Stimulated activated CD8-positive, alpha-beta memory T cell treated with anti-CD3 and anti-CD28 coated beads, Interleukin-4, amount 100 ng/mL, for 24 hours (primary cell): Measurements from ENCODE around the gene MARK3.
A peak's percentile ranks its signal among the peaks of the same experiment; 100 is the strongest.

Experiments
- DNase-seq: peaks from one replicate; pipeline ENCODE4 v3.0.0-alpha.2; 2020; ENCODE audit warnings: low read depth

The MARK3 gene

DNA sequence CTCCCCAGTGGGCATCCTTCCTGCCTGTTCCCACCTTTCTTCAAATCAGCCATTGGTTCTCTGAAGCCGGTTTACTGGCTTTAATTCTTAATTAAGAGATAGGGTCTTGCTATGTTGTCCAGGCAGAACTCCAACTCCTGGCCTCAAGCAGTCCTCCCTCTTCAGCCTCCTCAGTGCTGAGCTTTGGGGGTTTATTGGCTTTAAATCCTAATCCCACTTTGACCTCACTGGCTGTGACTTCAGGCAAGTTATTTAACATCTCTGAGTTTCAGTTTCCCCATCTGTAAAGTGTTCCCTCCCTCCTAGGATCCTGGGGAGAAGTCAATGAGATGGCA lies 141.7 kb downstream of the MARK3 start:
- no peak for DNase-seq

DNA sequence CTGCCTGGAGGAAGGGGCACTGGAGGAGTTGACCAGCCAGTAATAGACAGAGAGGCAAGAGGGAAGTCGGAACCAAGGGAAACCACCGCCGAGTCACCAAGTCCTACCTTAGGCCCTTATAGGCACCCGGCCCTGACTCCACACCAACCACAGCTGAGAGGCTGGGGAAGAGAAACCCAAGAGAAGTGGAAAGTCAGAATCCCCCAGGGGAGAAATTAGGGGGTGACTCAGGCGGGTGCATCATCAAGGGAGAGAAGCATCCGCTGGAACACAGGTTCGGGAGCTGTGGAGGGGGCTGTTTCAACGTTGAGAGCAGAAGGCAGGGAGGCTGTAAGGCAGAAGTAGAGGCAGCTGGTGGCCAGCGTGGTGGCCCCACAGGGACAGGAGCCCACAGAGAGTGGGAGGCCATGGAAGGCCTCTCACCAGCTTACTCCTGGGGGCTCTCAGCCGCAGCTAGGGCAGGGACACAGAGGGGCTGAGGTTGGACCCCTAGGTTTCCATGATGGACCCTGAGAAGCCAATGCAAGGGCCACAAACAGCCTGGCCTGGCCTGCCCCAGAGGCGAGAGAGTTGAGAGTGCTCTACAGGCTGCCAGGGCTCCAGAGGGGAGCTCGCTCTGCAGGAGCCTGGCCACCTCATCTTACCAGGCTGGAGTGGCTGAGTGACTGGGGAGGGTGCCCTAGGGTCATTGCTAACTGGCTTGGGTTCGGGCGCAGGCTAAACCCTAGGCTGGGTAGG lies 142.4 kb downstream of the MARK3 start:
- no peak for DNase-seq

DNA sequence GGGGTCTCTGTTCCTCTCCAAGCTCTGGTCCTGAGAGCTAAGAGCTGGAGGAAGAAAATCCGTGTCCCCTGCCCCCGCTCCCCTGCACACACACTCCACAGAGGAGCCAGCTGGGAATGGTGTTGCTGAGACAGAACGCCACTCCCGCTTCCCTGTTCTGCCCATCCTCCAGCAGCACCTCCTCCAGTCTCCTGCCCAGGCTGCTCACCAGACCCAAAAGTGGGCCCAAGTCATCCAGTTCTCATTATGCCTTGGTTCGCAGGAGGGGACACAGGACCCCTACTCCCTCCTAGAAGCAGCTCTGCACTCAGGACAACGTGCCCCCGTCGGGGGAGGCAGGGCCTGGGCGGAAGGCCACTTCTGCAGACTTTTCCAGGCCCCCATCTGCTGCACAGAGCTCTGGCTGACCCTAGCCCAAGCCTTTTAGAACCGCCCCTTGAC lies 143.0 kb downstream of the MARK3 start:
- no peak for DNase-seq

DNA sequence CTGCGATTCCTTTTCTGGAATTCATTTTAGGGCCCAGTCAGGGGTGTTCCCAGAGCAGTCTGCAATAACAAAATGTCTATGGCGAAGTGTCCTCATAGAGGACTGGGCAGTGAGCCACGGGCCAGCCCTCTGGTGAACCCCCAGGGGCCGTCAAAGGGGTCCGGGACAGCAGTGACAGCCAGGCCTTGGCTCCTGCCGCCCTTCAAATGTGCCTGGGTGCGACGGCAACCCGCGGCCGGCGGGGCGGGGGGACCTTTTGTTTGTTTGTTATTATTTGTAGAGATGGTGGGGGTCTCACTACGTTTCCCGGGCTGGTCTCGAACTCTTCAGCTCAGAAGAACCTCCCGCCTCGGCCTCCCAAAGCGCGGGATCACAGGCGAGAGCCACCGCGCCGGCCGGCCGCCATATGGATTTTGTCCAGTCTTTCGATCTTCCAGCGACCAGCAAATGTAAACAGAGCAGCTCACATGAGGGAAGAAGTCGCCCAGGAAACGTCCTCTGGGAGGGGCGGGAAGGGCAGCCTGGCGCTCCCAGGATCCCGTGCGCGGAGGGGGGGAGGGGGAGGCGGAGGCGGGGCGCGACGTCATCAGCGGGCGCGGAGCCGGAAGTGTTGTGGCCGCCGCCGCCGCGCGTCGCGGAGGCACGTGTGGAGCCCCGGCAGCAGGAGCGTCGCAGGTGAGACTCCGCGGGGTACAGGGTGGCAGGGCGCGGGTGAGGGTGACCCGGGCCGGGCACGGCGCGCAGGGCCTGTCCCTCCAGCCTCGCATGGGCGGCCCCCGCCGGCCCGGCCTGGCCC lies 143.6 kb downstream of the MARK3 start, which contains the start of gene TRMT61A:
TSS of gene TRMT61A (plus strand) at position 610 of the 796 bp plus-strand sequence. CDS start 783 bp downstream, outside the sequence.
- DNase-seq: peak; percentile 66

DNA sequence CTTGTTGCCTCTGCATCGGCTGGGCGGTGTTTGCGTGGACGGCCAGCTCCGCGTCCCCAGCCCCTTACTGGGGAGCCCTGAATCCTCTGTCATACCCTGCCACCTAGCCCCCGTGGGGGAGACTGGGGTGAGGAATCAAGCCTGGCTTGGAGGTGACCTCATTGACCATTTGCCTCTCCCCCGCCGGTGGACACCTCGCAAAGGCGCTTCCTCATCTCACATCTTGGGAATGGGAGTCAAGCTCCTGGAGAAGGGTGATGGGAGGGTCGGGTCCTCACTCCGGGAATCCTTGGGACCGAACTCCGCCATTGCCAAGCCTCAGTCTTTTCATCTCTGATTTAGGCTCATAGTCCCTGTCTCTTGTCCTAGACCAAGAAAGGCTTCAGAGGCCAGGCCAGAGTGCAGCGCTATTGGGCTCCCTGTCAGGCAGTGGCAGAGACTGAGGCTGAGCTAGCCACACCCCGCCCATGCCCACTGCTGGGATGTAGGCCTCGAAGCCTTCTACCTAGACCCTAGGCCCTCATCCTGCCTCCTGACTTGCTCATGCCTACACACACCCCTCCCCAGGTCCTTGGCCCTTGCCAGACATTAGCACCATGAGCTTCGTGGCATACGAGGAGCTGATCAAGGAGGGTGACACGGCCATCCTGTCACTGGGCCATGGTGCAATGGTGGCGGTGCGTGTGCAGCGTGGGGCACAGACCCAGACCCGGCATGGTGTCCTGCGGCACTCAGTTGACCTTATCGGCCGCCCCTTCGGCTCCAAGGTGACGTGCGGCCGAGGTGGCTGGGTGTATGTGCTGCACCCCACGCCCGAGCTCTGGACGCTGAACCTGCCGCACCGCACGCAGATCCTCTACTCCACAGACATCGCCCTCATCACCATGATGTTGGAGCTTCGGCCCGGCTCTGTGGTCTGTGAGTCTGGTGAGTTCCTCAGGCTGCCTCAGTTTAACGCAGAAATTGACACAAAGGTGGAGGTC lies 144.5 kb downstream of the MARK3 start:
- no peak for DNase-seq

DNA sequence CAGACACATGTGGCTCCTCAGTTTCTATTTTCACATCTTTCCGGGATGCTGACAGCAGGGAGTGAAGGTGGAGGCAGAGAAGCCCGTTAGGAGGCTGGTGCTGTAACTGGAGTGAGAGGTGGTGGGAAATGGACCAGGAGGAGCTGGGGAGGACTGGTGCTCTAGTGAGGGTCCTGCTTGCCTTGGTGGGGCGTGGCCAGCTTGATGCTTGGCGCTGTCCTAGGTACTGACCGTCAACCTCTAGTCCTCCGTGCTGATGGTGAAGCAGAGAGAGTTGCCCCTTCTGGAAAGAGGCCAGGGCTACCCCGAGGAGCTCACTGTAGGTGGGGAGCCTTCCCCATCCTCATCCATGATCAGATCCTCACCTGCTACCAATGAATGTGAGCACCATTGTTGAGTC lies 145.2 kb downstream of the MARK3 start:
- DNase-seq: no peak

DNA sequence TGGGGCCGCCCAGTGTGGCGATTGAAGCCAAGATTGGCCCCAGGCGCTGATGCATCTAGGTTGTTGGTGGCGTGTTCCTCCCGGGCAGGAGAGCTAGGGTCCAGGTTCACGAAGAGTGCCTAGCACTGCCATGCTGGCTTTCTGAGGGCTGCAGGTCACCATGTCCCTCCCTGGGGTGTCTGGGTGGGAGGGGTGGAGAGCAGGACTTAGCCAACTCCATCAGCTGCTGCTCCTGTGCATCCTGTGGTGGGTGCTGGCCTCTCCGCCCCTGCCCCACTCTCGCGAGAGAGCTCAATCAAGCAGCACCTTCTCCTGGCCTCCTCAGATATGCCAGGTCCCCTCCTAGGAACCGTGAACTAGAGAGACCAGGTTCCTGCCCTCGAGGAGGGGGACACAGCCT lies 145.6 kb downstream of the MARK3 start:
- DNase-seq: no peak

DNA sequence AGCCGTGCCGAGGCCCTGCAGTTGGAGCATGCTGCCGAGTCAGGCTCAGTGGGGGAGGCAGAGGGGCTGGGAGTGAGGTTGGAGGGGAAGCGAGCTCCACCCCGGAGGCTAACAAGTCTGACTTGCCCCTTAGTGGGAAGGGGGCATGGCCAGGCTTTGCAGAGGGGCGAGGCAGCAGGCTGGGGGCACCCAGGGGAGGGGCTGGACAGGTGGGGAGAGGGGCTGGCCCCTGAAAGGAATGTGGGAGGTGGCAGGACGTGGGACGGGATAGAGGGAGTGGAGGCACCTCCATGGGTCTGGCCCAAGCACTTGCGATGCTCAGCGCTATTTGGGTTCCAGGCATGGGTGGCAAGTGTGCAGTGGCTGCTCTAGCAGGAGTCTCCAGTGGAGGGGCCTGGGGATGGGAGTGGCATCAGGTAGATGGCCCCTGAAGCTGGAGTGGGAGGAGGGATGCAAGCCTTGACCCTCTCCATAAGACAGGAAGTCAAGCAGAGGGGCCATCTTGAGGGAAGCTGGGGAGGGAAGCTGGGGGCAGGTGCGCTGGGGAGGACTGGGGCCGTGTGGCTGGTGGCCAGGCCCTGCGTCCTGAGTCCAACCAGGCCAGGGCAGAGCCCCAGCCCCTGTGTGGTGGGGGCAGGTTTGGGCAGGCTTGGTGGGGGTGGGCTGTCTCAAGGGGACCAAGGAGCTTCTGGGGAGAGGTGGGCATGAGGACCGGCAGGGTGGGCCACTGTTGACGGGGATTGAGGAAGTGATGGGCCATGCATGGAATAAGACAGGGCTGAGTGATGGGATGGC lies 146.4 kb downstream of the MARK3 start:
- no peak for DNase-seq

DNA sequence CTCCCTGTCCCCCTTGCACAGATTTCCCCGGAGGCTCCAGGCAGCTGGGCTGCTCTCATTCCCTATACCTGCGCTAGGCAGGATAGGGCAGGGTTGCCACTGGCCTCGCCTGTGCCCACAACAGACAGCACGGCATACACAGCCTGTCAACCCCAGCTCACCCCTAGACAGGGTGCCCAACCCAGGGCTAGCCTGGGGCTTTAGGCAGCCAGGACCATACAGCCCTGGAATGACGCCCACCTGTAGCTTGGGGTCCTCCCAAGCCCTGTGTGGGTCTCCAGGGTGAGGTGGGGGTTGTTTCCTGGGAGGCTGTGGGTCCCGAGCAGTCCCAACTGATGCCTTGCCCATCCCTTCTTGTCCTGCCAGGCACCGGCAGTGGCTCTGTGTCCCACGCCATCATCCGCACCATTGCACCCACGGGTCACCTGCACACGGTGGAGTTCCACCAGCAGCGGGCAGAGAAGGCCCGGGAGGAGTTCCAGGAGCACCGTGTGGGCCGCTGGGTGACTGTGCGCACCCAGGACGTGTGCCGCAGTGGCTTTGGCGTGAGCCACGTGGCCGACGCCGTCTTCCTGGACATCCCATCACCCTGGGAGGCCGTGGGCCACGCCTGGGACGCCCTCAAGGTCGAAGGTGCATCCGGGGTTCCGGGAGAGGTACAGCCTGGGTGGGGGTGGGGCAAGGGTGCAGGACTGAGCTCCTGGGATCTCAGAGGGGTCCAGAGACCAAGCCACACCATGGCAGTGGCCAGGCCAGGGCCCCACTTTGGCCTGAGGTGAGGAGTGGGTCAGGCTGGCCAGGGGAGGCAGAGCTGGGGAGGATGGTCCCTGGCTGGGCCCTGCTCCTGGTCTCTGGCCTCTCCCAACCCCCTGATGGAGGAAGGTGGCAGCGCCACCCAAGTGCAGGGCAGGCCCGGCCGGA lies 147.3 kb downstream of the MARK3 start:
- DNase-seq: no peak

DNA sequence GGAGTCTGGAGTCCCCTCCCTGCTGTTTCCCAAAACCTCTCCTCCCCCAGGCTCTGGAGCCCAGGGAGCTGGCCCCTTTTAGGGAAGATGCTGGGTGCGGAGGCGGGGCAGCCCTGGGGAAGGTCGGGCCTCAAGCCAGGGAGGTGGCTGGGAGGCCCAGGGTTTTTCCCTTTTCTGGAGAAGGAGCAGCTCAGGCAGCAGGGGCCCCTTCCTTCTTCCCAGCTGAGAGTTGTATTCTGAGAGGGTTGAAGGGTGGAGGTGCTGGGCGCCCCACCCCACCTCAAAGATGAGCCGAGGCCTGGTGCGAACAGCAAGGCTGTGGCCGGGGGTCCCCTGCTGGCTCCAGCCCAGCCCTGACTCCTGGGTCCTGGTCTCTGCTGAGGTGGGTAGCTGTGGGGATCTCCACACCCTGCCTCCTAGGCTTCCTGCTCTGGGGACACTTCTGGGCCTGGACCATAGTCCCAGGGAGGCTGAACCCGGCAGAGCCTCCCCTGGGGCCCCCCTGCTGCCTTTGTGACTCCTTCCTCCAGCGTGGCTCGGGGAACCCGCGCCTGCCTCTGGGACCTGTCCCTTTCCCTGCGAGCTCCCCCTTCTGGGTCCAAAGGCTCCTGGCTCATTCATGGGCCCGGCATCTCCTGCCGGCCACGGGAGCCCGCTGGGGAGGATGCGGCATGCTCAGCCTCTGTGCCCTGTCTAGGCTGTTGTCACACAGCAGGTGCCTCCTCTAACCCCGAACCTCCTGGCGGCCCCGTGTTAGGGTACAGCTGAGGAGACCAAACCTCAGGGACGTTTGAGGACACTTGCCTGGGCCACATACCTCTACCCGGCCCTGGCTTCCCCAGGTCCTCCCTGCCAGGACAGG lies 148.2 kb downstream of the MARK3 start:
- DNase-seq: no peak

DNA sequence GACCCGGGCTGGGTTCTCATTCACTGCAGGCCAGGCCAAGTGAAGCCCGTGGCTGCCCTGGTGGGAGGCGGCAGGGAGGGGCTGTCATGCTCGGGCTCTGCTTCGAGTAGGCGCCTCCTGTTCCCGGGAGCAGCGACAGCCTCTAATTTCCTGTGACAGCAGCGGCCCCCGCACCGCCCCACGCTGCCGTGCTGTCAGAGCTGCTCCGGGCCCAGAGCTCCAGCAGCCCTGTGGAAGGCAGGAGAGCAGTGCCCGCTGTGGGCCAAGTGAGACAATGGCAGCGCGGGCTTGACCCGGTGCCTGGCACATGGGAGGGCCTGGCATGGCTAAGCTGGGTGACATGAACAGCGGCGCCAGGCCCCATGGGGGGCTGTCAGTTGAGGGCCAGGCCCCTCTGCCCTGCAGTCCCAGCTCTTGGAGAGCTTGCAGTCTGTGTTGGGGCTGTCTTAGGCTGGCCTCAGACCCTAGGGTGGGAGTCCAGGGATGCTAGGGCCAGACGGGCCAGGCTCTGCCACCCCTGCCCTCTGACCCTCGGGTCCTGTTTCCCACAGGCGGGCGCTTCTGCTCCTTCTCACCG lies 148.9 kb downstream of the MARK3 start:
- DNase-seq: no peak

DNA sequence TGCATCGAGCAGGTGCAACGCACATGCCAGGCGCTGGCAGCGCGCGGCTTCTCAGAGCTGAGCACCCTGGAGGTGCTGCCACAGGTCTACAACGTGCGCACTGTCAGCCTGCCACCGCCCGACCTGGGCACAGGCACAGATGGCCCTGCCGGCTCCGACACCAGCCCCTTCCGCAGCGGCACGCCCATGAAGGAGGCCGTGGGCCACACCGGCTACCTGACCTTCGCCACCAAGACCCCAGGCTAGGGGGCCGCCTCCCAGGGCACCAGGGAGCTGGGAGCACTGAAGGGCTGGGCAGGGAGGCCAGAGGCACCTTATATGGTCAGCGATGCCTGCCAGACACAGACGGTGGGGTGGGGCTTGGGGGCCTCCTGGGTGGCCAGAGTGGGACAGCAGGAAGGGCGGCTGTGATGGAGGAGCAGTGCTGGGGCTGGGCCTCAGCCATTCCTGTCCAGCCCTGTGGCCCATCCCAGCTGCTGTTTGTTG lies 149.4 kb downstream of the MARK3 start:
- no peak for DNase-seq

DNA sequence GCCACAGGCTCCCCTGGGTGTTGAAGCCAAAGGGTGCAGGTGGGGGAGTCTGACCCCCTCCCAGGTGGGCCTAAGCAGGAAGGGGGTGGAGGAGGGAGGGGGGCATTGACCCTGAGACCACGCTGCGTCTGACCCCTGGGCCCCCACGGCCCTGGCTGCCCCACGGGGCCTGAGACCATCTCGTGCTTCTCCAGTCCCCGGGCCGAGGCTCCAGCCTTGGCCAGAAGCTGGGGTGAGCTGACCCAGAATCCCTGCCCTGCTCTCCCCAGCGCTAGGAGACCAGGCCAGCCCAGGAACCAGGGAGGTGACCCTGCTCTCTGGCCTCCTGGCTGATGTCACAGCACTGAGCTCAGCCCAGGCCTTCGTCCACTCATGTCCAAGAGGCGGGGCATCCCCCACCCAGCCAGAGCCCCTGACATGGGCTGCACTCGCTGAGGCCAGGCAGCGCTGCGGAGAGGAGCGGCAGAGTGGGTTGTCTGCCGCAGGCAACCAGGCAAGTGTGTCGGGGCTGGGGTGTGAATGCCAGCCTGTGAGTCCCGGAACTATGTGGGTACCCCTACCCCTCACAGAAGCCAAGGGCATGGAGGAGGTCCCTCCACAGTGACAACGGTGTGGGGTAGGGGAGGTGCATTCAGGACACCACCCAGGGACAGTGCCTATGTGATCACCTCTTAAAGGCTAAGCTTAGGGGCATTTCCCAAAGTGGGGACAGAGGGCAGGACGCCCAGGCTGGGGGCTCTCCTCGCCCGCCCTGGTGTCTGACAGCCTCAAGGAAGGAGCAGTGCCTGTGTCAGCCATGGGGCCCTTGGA lies 150.1 kb downstream of the MARK3 start:
- DNase-seq: no peak

DNA sequence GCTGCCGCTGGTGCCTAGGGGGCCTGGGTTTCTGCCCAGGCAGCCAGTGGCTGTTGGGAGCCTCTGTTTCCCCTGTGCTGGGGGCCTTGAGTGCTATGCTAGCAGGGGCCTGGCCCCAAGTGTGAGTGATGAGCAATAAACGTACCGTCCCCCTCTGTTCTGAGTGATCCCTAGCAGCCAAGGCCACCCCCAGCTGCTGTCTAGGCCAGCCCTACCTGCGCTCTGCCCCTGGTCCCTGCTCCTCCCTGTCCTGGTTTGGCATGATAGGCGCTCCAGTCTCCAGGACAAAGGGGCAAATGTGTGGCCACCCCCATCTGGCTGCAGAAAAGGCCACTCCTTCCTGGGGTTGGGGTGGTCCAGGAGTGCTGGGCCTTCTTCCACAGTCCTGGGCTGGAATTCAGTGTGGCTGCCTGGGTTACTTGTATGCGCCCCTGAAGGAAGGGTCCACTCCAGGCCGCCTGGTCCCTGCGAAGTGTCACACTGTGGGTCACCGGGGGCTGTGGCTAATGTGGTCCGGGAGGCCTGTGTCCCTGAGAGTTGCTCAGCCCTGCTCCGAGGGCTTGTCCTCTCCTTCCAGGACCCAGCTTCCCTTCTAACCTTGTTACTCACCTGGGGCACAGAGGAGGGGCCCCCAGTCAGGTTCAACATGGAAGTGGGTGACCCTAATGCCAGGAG lies 150.8 kb downstream of the MARK3 start:
- no peak for DNase-seq

DNA sequence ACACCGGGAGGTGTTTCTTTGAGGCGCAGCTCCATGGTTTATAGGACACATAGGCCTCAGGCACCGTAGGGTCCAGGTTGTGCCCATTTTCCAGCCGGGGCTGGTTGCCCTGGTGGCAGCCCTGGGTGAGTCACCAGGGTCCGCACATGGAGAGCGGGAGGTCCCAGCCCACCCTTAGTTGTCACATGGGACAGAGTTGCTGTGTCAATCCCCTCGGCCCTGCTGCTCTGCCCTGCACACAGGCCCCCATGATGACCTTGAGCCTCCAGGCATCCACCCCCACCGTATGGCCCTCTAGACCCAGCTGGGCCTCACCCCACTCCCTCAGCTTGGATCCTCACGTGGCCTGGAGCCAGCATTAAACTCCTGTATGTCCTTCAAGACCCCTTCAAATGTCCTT lies 151.5 kb downstream of the MARK3 start:
- DNase-seq: no peak

DNA sequence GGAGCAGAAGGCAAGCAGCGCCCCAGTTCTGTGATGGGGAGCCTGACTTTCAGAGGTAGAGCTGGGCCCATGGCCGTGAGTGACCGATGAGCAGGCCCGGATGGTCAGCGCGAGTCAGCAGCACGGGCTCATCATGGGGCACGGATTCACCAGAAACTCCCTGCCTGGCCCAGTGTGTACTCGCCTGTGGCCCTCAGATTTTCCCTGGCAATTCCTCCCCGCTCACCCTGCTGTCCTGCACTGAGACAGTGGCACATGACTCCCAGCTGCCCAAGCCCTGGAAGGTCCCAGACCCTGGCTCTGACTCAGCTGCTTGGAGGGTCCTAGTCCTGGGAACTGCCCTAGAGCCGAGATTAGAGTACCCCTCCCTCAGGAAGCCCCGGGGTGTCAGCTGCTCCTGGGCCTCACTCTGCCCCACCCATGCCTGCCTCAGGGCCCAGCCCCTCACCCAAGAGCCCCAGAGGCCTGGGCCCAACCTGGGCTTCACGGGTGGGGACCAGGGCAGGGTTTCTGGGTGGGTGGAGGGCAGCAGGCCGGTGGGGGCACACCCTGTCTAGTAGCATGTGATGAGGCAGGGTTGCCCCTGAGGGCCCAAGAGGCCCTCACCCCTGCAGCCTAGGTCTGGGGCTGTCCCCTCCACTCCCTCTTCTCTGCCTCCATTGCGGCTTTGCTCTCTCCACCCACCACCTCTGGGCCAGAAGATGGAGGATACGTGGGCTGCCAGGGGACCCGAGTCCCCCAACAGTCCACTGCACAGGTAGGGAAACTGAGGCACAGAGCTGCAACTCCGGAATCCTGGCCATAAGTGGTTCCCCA lies 152.2 kb downstream of the MARK3 start:
- no peak for DNase-seq
